ENCODE measurements around the gene MMP24.
"Not testable (repeated sequence)": the region's sequence is repeated elsewhere in the genome, so short reads cannot be mapped to it uniquely, and the experiment has no call there.

The MMP24 gene

GRCh38 chr20:35196313-35196712 is 30.2 kb upstream of the MMP24 start:
- no peaks in the 10 kb centered on the region for H3K36me3 ChIP-seq (ENCODE audit: control insufficient read depth, low read length)
- H3F3A ChIP-seq (ENCODE audit: control insufficient read depth, insufficient read depth) = no peaks in the 10 kb centered on the region
- no peak overlapping the region for H3K4me2 ChIP-seq (ENCODE audit: low read length)
- TF ChIP-seq EZH2phosphoT487 (IDR thresholded peaks at IDR 0.05; ENCODE audit: borderline replicate concordance, low read length) = no peak
- no peak for TF ChIP-seq CTCF (IDR thresholded peaks at IDR 0.05; ENCODE audit: low read depth, low read length, poor library complexity, severe bottlenecking)
- no peak overlapping the region for H3K4me3 ChIP-seq (ENCODE audit: low read length)
- no peak overlapping the region for H3K27ac ChIP-seq (ENCODE audit: low read depth, low read length)
- no peaks in the 10 kb centered on the region for H3K9me2 ChIP-seq (replicated peaks; ENCODE audit: control insufficient read depth, low read length)
- H3K9me3 ChIP-seq (ENCODE audit: control insufficient read depth, insufficient read depth, low read length) = peaks cover 12% of the 10 kb centered on the region
- H4K20me1 ChIP-seq (ENCODE audit: control insufficient read depth, insufficient read depth, low read depth, low read length) = no peaks in the 10 kb centered on the region
- no peaks in the 10 kb centered on the region for H3K4me1 ChIP-seq (ENCODE audit: control insufficient read depth, low read length)
- no peaks in the 10 kb centered on the region for H3K79me2 ChIP-seq (ENCODE audit: control insufficient read depth, low read length)
- H3K27me3 ChIP-seq (ENCODE audit: control insufficient read depth, low read length) = no peaks in the 10 kb centered on the region

GRCh38 chr20:35199740-35200139 is 26.8 kb upstream of the MMP24 start:
- Histone ChIP-seq H3K4me3 (ENCODE audit: low read length) (no peak overlapping the region), H3F3A (ENCODE audit: control insufficient read depth, insufficient read depth) (no peaks in the 10 kb centered on the region), H4K20me1 (ENCODE audit: control insufficient read depth, insufficient read depth, low read depth, low read length) (no peaks in the 10 kb centered on the region), H3K9me2 (replicated peaks; ENCODE audit: control insufficient read depth, low read length) (no peaks in the 10 kb centered on the region), H3K27ac (ENCODE audit: low read depth, low read length) (no peak overlapping the region), H3K9me3 (ENCODE audit: control insufficient read depth, insufficient read depth, low read length) (peaks cover 12% of the 10 kb centered on the region), H3K4me2 (ENCODE audit: low read length) (no peak overlapping the region), H3K4me1 (ENCODE audit: control insufficient read depth, low read length) (no peaks in the 10 kb centered on the region), H3K36me3 (ENCODE audit: control insufficient read depth, low read length) (no peaks in the 10 kb centered on the region), H3K27me3 (ENCODE audit: control insufficient read depth, low read length) (no peaks in the 10 kb centered on the region), H3K79me2 (ENCODE audit: control insufficient read depth, low read length) (no peaks in the 10 kb centered on the region)
- TF ChIP-seq CTCF (IDR thresholded peaks at IDR 0.05; ENCODE audit: low read depth, low read length, poor library complexity, severe bottlenecking) = no peak
- no peak for TF ChIP-seq EZH2phosphoT487 (IDR thresholded peaks at IDR 0.05; ENCODE audit: borderline replicate concordance, low read length)

GRCh38 chr20:35200267-35200666 is 26.2 kb upstream of the MMP24 start:
- Histone ChIP-seq H3K36me3 (ENCODE audit: control insufficient read depth, low read length) (no peaks in the 10 kb centered on the region), H3K27me3 (ENCODE audit: control insufficient read depth, low read length) (no peaks in the 10 kb centered on the region), H4K20me1 (ENCODE audit: control insufficient read depth, insufficient read depth, low read depth, low read length) (no peaks in the 10 kb centered on the region), H3K4me2 (ENCODE audit: low read length) (no peak overlapping the region), H3K4me3 (ENCODE audit: low read length) (no peak overlapping the region), H3K4me1 (ENCODE audit: control insufficient read depth, low read length) (no peaks in the 10 kb centered on the region), H3K9me3 (ENCODE audit: control insufficient read depth, insufficient read depth, low read length) (peaks cover 12% of the 10 kb centered on the region), H3K27ac (ENCODE audit: low read depth, low read length) (no peak overlapping the region), H3F3A (ENCODE audit: control insufficient read depth, insufficient read depth) (no peaks in the 10 kb centered on the region), H3K79me2 (ENCODE audit: control insufficient read depth, low read length) (no peaks in the 10 kb centered on the region), H3K9me2 (replicated peaks; ENCODE audit: control insufficient read depth, low read length) (no peaks in the 10 kb centered on the region)
- TF ChIP-seq CTCF (IDR thresholded peaks at IDR 0.05; ENCODE audit: low read depth, low read length, poor library complexity, severe bottlenecking) = no peak
- TF ChIP-seq EZH2phosphoT487 (IDR thresholded peaks at IDR 0.05; ENCODE audit: borderline replicate concordance, low read length) = no peak

- not testable (repeated sequence) for H3K27me3 ChIP-seq (ENCODE audit: control insufficient read depth, low read length); H3K4me2 ChIP-seq (ENCODE audit: low read length); H3K9me3 ChIP-seq (ENCODE audit: control insufficient read depth, insufficient read depth, low read length)
Measured at GRCh38 chr20:35201467-35201866, 25.0 kb upstream of the MMP24 start.

More at GRCh38 chr20:35201467-35201866, 25.0 kb upstream of the MMP24 start:
- not testable (repeated sequence) for H3F3A ChIP-seq (ENCODE audit: control insufficient read depth, insufficient read depth); H3K4me1 ChIP-seq (ENCODE audit: control insufficient read depth, low read length); H3K4me3 ChIP-seq (ENCODE audit: low read length); H3K36me3 ChIP-seq (ENCODE audit: control insufficient read depth, low read length); H4K20me1 ChIP-seq (ENCODE audit: control insufficient read depth, insufficient read depth, low read depth, low read length); H3K9me2 ChIP-seq (replicated peaks; ENCODE audit: control insufficient read depth, low read length); H3K27ac ChIP-seq (ENCODE audit: low read depth, low read length); H3K79me2 ChIP-seq (ENCODE audit: control insufficient read depth, low read length)

All from DOHH2 (cell line).